ENCODE measurements around the gene OVOL3.
"Not testable (repeated sequence)": the region's sequence is repeated elsewhere in the genome, so short reads cannot be mapped to it uniquely, and the experiment has no call there.

Gene OVOL3

DNA sequence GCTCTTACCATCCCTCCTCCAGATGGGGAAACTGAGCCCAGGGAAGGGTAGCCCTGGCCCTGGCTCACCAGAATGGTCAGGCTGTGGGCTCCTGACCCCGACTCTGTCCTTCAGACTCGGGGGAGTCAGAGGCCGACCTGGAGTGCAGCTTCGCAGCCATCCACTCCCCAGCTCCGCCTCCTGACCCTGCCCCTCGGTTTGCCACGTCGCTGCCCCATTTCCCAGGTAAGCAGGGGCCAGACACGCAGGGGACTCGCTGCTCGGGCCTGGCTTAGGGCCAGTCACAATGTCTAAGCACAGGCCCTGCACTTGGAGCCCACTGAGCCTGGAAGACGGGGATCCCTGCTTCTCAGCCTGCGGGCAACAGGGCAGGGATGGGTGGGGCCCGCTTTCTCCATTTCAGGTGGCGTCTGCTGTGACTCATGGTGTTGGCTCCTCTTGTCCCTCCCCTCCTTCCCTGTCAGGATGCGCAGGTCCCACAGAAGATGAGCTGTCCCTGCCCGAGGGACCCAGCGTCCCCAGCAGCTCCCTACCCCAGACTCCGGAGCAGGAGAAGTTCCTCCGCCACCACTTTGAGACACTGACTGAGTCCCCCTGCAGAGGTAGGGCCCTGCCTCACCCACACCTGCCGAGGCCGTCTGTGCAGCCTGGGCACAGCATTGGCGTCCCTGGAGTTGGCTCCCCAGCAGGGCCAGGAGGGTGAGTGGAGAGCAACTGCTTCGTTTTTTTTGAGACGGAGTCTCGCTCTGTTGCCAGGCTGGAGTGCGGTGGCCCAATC, 9.2 kb upstream of the OVOL3 start:
- no peak for DNase-seq

DNA sequence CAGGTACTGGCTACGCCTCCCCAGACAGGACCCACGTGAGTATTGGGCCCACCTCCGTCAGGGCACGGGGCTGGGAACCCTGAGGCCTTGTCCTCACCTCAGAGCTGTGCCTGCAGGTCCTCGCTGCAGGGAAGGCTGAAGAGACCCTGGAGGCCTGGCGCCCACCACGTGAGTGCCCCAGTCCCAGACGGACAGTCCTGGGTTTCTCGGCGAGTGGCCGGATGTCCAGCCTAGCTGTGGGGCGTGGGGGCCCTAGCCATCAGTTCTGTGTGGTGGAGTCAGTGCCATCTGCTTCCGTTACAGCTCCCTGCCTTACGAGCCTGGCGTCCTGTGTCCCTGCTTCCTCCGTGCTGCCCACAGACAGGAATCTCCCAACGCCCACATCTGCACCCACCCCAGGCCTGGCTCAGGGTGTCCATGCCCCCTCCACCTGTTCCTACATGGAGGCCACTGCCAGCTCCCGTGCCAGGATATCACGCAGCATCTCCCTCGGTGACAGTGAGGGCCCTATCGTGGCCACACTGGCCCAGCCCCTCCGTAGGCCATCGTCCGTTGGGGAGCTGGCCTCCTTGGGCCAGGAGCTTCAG, 7.8 kb upstream of the OVOL3 start:
- DNase-seq = no peak

DNA sequence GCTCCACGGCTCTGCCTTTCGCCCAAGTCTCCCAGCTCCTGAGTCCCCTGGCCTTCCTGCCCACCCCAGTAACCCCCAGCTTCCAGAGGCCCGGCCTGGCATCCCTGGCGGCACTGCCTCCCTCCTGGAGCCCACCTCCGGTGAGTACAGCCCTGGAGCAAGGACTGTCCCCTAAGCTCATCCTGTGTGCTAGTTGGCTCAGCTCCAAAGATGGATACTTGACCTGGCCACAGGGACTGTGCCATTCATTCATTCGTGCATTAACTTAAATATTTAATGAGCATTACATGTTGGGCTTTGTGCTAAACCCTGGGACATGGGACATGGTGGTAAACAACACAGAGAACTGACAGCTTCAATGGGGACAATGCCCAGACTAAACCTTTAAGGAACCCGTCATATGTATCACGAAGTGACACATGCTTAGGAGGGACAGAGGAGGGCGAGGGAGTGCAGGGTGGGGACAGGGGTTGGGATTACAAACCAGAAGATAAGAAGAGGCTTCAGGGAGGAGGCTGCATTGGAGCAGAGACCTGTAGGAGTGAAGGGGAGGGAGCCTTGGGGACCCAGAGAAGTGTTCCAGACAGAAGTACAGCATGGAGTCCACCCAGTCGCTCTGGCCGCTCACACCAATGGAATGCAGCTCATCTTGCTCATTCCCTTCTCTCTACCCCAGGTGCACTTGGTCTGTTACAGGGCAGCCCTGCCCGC, 6.9 kb upstream of the OVOL3 start:
- DNase-seq = peak; percentile 35

DNA sequence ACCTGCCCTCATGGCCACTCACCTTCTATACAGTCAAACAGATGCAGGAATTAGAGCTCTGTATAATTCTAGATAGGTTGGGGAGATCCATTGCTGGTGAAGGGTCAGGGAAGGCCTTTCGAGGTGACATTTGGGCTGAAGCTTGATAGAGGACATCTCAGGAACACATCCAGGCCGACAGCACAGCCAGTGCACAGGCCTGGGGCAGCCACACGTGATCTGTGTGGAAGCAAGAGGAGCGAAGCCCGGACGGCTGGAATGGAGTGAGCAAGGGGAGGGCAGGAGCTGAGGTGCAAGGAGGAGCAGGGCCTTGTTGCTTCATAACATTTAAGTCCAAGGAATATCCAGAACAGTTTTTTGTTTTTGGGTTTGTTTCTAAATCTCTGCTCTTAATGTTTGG, 4.5 kb upstream of the OVOL3 start:
- DNase-seq = no peak

DNA sequence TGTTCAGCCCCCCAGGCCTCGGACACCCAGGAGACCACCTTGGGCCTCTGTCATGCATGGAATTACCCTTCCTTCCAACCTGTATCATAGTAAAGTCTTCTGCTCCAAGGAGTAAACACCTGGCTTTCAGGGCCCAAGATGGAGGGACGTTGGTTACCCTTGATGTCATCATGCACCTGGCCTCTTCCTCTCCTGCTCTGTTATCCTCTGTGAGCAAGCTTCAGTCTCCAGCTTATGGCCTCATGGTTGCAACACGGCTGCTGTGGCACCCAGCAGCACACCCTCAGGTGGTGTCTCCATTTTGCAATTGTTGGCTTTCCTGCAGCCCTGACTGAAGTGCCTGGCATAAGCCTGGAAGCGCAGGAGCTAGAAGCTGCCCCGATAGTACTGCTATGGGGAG, 4.0 kb upstream of the OVOL3 start:
- DNase-seq = no peak

DNA sequence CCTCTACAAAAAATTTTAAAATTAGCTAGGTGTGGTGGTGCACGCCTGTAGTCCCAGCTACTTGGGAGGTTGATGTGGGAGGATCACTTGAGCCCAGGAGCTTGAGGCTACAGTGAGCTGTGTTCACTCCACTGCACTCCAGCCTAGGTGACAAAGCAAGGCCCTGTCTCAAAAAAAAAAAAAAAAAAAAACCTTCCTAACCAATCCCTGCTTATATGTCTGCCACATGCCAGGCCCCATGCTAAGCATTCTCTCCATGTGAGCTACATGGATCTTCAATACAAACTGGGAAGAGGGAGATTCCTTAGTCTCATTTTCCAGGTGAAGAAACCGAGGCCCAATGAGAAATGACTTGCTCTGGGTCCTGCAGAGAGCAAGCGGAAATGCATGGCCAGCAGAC, 2.3 kb upstream of the OVOL3 start:
- no peak for DNase-seq

- DNase-seq = no peak
Measured at GRCh38 chr19:36111200-36111539, 227 bp downstream of the OVOL3 start.

GRCh38 chr19:36112678-36113077, 1.7 kb downstream of the OVOL3 start:
- DNase-seq = no peak

- no peak for DNase-seq
Measured at GRCh38 chr19:36113425-36113824, 2.5 kb downstream of the OVOL3 start.

DNA sequence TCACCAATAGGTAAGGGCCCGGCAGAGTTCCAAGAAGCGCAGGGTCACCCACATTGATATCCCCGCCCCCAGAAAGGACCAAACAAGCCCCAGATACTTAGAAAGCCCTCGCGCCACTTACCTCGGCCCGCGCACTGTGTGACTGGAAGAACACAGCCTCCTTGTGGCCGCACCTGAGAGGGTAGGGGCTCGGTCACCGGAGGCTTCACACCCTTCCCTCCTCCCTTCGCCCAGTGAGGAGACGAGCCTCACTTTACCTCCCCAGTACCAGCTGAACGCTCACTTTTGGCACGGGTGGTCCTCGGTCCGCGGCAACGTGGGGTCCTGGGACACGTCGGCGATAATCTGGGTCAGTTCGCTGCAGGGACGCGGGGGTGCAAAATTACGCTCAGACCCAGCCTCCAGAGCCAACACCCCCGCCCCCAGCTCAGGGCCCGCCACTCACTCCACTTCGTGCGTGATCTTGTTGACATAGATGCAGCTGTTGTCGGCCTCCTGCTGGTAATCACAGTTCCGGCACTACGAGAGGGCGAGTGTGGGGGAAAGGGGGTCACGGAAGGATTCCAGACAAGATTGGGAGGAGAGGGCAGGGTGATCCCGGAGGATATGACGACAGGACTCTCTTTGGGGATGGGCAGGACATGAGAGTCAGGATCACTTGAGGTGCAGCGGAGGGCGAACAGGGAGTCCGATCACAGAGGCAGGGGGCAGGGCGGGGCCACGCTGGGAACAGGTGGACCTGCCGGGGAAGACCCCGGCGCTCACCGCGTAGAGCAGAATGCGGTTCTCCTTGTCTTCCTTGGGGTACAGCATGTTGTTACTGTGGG, 3.2 kb downstream of the OVOL3 start:
- no peak for DNase-seq

DNA sequence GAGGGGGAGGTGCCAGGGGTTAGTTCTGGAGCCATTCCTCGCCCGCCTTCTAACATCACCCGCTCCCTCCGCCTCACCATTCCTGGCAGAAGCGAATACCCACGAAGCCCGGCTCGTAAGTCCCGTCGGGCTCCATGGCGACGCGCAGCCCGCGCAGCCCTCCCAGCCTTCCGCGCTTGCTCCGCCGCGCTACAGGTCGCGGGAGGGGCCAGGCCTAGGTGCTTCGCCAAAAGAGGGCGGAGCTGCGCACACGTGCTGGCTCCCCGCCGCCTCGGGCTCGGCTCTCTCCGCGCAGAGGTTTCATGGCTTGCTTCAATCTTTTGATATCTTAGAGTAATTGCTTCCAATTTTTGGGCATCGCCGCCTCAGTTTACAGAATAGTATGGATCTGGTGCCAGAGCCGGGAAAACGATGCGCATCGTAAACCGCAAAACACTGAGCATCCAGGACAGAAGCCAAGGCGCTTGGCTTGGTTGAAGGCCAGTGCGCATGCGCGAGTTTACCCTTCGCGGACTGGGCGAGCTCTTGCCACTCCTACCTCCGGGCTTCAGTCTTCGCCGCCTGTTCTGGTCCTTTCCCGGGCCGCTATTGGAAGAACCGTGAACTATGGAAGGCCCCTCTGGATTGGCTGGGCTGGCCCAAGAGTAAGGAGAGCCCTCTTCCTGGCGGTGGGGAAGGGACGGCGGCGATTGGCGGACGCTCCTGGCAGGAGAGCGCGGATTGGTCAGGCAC, 3.9 kb downstream of the OVOL3 start, which contains the start of gene POLR2I:
POLR2I (minus strand) TSS at position 155 of the 732 bp plus-strand sequence; CDS start at position 136, 19 bp downstream.
- DNase-seq = peak; percentile 100

- no peak for DNase-seq
Measured at GRCh38 chr19:36115453-36116343, 4.8 kb downstream of the OVOL3 start, which contains the start of gene TBCB. Gene TBCB, plus strand, starts transcription at chr19:36115468. Its CDS starts 93 bp downstream, at chr19:36115561.

GRCh38 chr19:36116344-36116637, 5.3 kb downstream of the OVOL3 start:
- no peak for DNase-seq

- DNase-seq = no peak
Measured at GRCh38 chr19:36120092-36120983, 9.4 kb downstream of the OVOL3 start.

DNA sequence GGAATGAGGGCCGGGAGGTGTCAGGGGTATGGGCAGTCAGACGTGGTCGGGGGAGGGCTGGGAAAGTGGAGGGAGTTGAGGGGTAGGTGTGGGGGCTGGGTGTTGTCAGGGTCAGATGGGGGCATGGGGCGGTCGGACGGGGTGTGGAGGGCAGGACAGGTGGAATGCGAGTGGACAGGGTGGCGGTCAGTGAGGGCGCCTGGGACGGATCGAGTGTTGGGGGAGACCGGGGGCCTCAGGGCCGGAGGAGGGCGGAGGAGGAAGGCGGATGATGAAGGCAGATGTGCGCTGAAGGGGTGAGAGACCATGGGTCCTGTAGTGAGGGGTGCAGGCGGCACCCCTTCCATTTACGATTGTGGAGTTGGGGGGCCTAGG, 10.0 kb downstream of the OVOL3 start:
- no peak for DNase-seq

GRCh38 chr19:36121486-36122124, 10.7 kb downstream of the OVOL3 start:
- DNase-seq = no peak

GRCh38 chr19:36125557-36125956, 14.6 kb downstream of the OVOL3 start:
- no peak for DNase-seq

- no peak for DNase-seq
Measured at GRCh38 chr19:36128392-36128736, 17.4 kb downstream of the OVOL3 start.

DNA sequence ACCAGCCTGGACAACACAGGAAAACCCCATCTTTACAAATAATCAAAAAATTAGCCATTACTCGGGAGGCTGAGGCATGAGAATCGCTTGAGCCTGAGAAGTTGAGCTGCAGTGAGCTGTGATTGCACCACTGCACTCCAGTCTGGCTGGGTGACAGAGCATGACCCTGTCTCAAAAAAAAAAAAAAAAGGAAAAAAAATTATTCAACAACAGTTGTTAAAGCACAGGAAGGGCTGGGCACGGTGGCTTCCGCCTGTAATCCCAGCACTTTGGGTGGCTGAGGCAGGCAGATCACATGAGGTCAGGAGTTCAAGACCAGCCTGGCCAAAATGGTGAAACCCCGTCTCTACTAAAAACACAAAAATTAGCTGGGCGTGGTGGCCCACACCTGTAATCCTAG, 20.3 kb downstream of the OVOL3 start:
- not testable (repeated sequence) for DNase-seq

GRCh38 chr19:36134867-36135266, 23.9 kb downstream of the OVOL3 start:
- DNase-seq = not testable (repeated sequence)
